ENCODE results near the gene ADCY3.

DNA sequence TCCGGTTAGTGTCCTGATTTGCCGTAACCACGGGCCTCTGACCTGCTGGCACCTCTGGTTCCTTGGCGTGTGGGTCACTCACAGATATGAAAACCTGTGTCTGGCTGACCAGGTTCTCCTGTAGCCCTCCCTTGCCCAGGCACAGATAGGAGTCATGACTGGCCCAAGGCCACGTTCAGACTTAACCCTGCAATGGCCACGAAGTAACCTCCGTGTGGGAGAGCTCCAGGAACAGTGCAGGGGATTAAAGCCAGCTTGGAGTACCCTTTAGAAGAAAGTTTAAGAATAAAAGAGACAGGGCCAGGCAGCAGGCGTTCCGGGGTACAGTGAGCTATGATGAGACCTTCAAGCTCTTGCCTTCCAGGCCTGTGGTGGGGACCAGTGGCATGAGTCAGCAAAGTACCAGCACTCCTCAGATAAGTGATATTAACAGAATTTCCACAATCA lies 101.3 kb downstream of the ADCY3 start:
- TF ChIP-seq CTCF (IDR thresholded peaks at IDR 0.05) (no peak), EP300 (IDR thresholded peaks at IDR 0.05; ENCODE audit: low read depth) (no peak), POLR2A (IDR thresholded peaks at IDR 0.05) (no peak), POLR2AphosphoS5 (IDR thresholded peaks at IDR 0.05) (no peak)
